Karpas-422 (cell line): ENCODE data around the gene SIX2. TPM values are rescaled to one million over a fixed set of nuclear protein-coding genes. Genes with fewer than 3 reads are reported as not detected.

Experiments used
- DNase-seq: peaks from one replicate; pipeline ENCODE4 v3.0.0-alpha.2; 2015
- H2AFZ ChIP-seq: fragments of 200-600 bp; sonication (generic); 2 replicates; pipeline ENCODE4 v1.6.1; 2014; ENCODE audit warnings: antibody characterized with exemption, low read length, mixed read lengths
- H3K27ac ChIP-seq: fragments of 200-600 bp; sonication (generic); 2 replicates; pipeline ENCODE4 v1.5.1; 2014; ENCODE audit warnings: mild to moderate bottlenecking, low read length, moderate library complexity
- H3K27me3 ChIP-seq: fragments of 200-600 bp; sonication (generic); 2 replicates; pipeline ENCODE4 v1.6.1; 2014; ENCODE audit warnings: low read length, mixed read lengths
- H3K36me3 ChIP-seq: fragments of 200-600 bp; sonication (generic); 2 replicates; pipeline ENCODE4 v1.6.1; 2014; ENCODE audit warnings: low read length, mixed read lengths; ENCODE audit not compliant: insufficient read depth
- H3K4me1 ChIP-seq: fragments of 200-600 bp; sonication (generic); 2 replicates; pipeline ENCODE4 v1.6.1; 2014; ENCODE audit warnings: mild to moderate bottlenecking, low read length, mixed read lengths
- H3K4me2 ChIP-seq: fragments of 200-600 bp; sonication (generic); 2 replicates; pipeline ENCODE4 v1.6.1; 2014; ENCODE audit warnings: low read length, low read depth, mild to moderate bottlenecking; ENCODE audit not compliant: poor library complexity, severe bottlenecking
- H3K4me3 ChIP-seq: fragments of 200-600 bp; sonication (generic); 2 replicates; pipeline ENCODE4 v1.5.1; 2014; ENCODE audit warnings: mild to moderate bottlenecking, antibody characterized with exemption, low read length, mixed read lengths
- H3K79me2 ChIP-seq: fragments of 200-600 bp; sonication (generic); 2 replicates; pipeline ENCODE4 v1.6.1; 2014; ENCODE audit warnings: mild to moderate bottlenecking, low read length, mixed read lengths
- H3K9ac ChIP-seq: fragments of 200-600 bp; sonication (generic); 2 replicates; pipeline ENCODE4 v1.6.0; 2014; ENCODE audit warnings: low read length
- H3K9me2 ChIP-seq: fragments of 200-600 bp; sonication (generic), shearing (Covaris generic); replicated peaks from 2 replicates; pipeline ENCODE4 v1.6.0; 2014; ENCODE audit warnings: mild to moderate bottlenecking, low read length, moderate library complexity; ENCODE audit not compliant: insufficient read depth
- H3K9me3 ChIP-seq: fragments of 300-700, 200-600 bp; sonication (generic); 2 replicates; pipeline ENCODE4 v1.6.1; 2014; ENCODE audit warnings: low read length, mixed read lengths
- H4K20me1 ChIP-seq: fragments of 200-600 bp; sonication (generic); 2 replicates; pipeline ENCODE4 v1.6.1; 2014; ENCODE audit warnings: mild to moderate bottlenecking, antibody characterized with exemption, low read length, low read depth; ENCODE audit not compliant: insufficient read depth
- total RNA-seq: library from RNA; depleted of rRNA; stranded (reverse); fragments of >200 nt; shearing (Covaris generic); gene quantifications from 2 replicates; pipeline ENCODE4 v1.2.3, GENCODE V29; 2014; ENCODE audit warnings: low replicate concordance; rRNA removed

Gene SIX2
- total RNA-seq: not detected in 2 replicates

DNA sequence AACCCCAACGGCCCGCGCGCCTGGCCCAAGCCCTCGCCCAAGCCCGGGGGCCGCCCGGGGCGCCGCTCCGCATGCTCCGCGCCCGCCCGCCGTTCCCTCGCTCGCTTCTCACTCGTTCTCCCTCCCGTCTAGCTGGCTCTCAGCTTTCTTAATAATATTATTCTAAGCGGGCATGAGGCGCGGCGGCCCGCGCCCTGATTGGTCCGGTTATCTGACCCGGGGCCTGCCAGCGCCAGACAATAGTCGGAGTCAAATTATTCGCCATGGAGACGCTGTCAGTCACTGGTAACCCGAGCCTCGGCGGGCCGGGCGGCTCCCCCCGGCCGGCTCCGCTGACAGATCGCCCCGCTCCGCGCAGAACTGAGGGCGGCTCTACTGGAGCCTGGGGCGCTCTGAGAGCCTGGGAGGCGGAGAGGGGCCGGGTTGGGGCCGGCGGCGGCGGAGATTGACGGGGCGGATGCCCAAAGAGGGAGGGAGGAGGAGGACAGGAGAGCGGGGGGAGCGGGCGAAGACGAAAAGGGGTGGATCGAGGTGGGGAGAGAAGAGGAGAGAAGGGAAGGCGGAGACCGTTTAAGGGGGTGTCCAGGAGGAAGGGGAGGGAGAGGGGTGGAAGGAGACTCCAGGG lies at the start of gene SIX2:
TSS of gene SIX2 (minus strand) at position 150 of the 625 bp plus-strand sequence. CDS start 342 bp downstream, outside the sequence.
- Histone ChIP-seq H3K4me1 (peaks cover 9% of the 10 kb centered on the region; the same call in 1 of the 2 replicates), H3K27me3 (no peaks in the 10 kb centered on the region)

DNA sequence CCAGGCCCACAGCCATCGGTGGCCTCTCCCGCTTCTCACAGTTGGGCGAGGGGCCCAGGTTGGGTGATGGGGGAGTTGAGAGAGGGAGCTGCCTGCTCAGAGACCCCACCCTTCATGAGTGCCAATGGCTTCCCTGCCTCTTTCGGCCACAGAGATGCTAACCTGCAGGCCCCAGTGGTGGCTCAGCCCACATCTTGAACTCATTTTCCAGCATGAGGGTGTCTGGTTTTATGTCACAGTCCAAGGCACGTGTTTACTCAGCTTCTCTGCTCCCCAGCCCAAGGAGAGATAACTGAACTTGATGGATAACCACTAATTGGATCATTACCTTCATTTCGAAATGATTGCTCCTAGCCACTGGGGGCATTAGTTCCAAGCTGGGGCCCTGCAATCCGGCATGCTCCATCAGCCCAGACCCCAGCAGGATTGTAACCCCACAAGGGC lies 45.9 kb upstream of the SIX2 start:
- Histone ChIP-seq H3K9me2 (no peaks in the 10 kb centered on the region), H3K9me3 (no peaks in the 10 kb centered on the region), H3K79me2 (no peaks in the 10 kb centered on the region), H4K20me1 (no peaks in the 10 kb centered on the region), H3K9ac (no peak overlapping the region; the same call in 1 of the 2 replicates), H2AFZ (no peak overlapping the region), H3K27ac (no peak overlapping the region), H3K4me2 (no peak overlapping the region), H3K27me3 (no peaks in the 10 kb centered on the region), H3K36me3 (no peaks in the 10 kb centered on the region), H3K4me3 (no peak overlapping the region), H3K4me1 (no peaks in the 10 kb centered on the region)
- no peak for DNase-seq

More for the DNA sequence above, at the start of gene SIX2:
- no peak within 1 kb of the TSS for H3K4me2 ChIP-seq
- H3K79me2 ChIP-seq: no peaks in the 10 kb centered on the region
- H3K9ac ChIP-seq: no peak within 1 kb of the TSS
- H3K4me3 ChIP-seq: no peak within 1 kb of the TSS
- no peak within 1 kb of the TSS for H3K27ac ChIP-seq
- H3K9me3 ChIP-seq: no peaks in the 10 kb centered on the region
- H2AFZ ChIP-seq: no peak within 1 kb of the TSS
- no peaks in the 10 kb centered on the region for H4K20me1 ChIP-seq
- H3K9me2 ChIP-seq: no peaks in the 10 kb centered on the region
- no peaks in the 10 kb centered on the region for H3K36me3 ChIP-seq
- DNase-seq: no peak

DNA sequence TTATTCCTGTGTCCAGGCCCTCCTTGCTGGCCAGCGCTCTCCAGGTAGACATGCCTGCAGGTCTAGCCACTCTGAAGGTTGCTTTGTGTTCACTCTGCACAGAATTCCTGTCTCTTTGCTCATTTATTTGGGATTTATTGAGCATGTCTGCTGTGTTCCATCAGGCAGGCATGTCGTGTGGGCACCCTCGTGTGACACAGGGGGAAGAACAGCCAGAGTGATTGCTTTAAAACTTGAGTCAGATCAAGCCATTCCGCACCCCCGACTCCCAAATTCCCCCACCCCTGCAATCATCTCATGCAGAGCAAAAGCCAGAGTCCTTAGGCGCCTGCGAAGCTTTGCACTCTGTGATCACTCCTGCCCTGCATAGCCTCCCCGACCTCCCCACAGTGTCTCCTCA lies 44.7 kb upstream of the SIX2 start:
- Histone ChIP-seq H3K9me2 (no peaks in the 10 kb centered on the region), H3K79me2 (no peaks in the 10 kb centered on the region), H3K27ac (no peak overlapping the region), H3K4me3 (no peak overlapping the region), H3K4me1 (no peaks in the 10 kb centered on the region), H3K9me3 (no peaks in the 10 kb centered on the region), H2AFZ (no peak overlapping the region), H3K27me3 (no peaks in the 10 kb centered on the region), H3K9ac (no peak overlapping the region), H4K20me1 (no peaks in the 10 kb centered on the region), H3K4me2 (no peak overlapping the region), H3K36me3 (no peaks in the 10 kb centered on the region)
- no peak for DNase-seq

DNA sequence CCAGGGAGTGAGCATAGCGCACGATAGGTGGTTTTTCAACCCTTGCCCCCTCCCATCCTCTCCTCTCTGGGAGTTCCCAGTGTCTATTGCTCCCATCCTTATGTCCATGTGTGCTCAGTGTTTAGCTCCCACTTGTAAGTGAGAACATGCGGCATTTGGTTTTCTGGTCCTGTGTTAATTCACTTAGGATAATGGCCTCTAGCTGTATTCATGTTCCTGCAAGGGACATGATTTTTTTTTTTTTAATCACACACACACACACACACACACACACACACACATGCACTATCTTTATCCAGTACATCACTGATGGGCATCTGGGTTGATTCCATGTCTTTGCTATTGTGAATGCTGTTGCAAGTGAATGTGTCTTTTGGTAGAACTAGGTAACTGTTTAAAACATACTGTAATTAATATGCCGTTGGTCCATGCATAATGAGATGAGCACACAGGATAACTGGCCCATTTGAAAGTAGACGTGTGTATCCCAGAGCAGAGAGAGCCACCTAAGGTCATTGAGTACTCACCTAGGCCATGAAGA lies 43.2 kb upstream of the SIX2 start:
- no peaks in the 10 kb centered on the region for H3K36me3 ChIP-seq
- H3K9me2 ChIP-seq: no peaks in the 10 kb centered on the region
- H3K9ac ChIP-seq: no peak overlapping the region
- H3K4me3 ChIP-seq: no peak overlapping the region
- no peak overlapping the region for H3K4me2 ChIP-seq
- no peak for DNase-seq
- H2AFZ ChIP-seq: no peak overlapping the region
- no peaks in the 10 kb centered on the region for H3K27me3 ChIP-seq
- H3K79me2 ChIP-seq: no peaks in the 10 kb centered on the region
- H3K27ac ChIP-seq: no peak overlapping the region
- no peaks in the 10 kb centered on the region for H3K9me3 ChIP-seq
- no peaks in the 10 kb centered on the region for H4K20me1 ChIP-seq
- H3K4me1 ChIP-seq: no peaks in the 10 kb centered on the region

GRCh38 chr2:45049569-45050336 lies 40.5 kb upstream of the SIX2 start:
- Histone ChIP-seq H3K27me3 (no peaks in the 10 kb centered on the region), H2AFZ (no peak overlapping the region), H3K79me2 (no peaks in the 10 kb centered on the region), H4K20me1 (no peaks in the 10 kb centered on the region), H3K9me2 (no peaks in the 10 kb centered on the region), H3K9ac (no peak overlapping the region), H3K4me3 (no peak overlapping the region), H3K27ac (no peak overlapping the region), H3K9me3 (no peaks in the 10 kb centered on the region), H3K36me3 (no peaks in the 10 kb centered on the region), H3K4me1 (no peaks in the 10 kb centered on the region), H3K4me2 (no peak overlapping the region)
- DNase-seq: no peak

DNA sequence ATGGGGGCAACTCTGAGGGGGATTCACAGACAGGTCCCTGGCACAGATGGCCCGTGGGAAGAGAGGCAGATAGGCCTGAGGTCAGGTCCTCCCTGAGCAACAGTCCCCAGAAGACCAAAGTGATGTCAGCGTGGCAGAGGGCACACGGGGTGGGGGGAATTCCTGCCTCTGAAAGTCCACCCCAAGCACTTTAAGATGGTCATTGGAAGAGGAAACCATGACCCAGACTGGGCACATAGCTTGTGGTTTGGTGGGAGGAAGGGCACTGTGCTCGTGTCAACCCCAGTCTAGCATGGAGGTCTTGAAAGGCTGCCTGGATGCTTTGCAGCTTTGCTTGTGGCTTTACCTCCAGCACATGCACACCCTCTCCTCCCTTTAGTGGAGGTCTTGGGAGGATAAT lies 38.0 kb upstream of the SIX2 start:
- Histone ChIP-seq H3K27ac (no peak overlapping the region), H3K4me1 (no peaks in the 10 kb centered on the region), H3K27me3 (no peaks in the 10 kb centered on the region), H2AFZ (no peak overlapping the region), H3K79me2 (no peaks in the 10 kb centered on the region), H4K20me1 (no peaks in the 10 kb centered on the region), H3K9me2 (no peaks in the 10 kb centered on the region), H3K4me2 (no peak overlapping the region), H3K36me3 (no peaks in the 10 kb centered on the region), H3K4me3 (no peak overlapping the region), H3K9ac (no peak overlapping the region), H3K9me3 (no peaks in the 10 kb centered on the region)
- DNase-seq: no peak

- no peak overlapping the region for H3K9ac ChIP-seq
- H3K4me3 ChIP-seq: no peak overlapping the region
These were observed 37.5 kb upstream of the SIX2 start for GRCh38 chr2:45046786-45047185.

GRCh38 chr2:45045706-45046105 lies 36.5 kb upstream of the SIX2 start:
- H3K79me2 ChIP-seq: no peaks in the 10 kb centered on the region
- no peaks in the 10 kb centered on the region for H4K20me1 ChIP-seq
- no peak for DNase-seq
- no peaks in the 10 kb centered on the region for H3K9me3 ChIP-seq
- H3K36me3 ChIP-seq: no peaks in the 10 kb centered on the region
- H3K4me1 ChIP-seq: no peaks in the 10 kb centered on the region
- no peaks in the 10 kb centered on the region for H3K9me2 ChIP-seq
- H3K27ac ChIP-seq: no peak overlapping the region
- no peaks in the 10 kb centered on the region for H3K27me3 ChIP-seq
- H2AFZ ChIP-seq: no peak overlapping the region
- no peak overlapping the region for H3K4me2 ChIP-seq
- H3K4me3 ChIP-seq: no peak overlapping the region
- H3K9ac ChIP-seq: no peak overlapping the region

More at GRCh38 chr2:45046786-45047185, 37.5 kb upstream of the SIX2 start:
- Histone ChIP-seq H2AFZ (no peak overlapping the region), H3K27ac (no peak overlapping the region), H3K27me3 (no peaks in the 10 kb centered on the region), H3K79me2 (no peaks in the 10 kb centered on the region), H4K20me1 (no peaks in the 10 kb centered on the region), H3K4me1 (no peaks in the 10 kb centered on the region), H3K4me2 (no peak overlapping the region), H3K9me2 (no peaks in the 10 kb centered on the region), H3K9me3 (no peaks in the 10 kb centered on the region), H3K36me3 (no peaks in the 10 kb centered on the region)
- DNase-seq: no peak
